ENCODE measurements around the gene GPC1.

DNA sequence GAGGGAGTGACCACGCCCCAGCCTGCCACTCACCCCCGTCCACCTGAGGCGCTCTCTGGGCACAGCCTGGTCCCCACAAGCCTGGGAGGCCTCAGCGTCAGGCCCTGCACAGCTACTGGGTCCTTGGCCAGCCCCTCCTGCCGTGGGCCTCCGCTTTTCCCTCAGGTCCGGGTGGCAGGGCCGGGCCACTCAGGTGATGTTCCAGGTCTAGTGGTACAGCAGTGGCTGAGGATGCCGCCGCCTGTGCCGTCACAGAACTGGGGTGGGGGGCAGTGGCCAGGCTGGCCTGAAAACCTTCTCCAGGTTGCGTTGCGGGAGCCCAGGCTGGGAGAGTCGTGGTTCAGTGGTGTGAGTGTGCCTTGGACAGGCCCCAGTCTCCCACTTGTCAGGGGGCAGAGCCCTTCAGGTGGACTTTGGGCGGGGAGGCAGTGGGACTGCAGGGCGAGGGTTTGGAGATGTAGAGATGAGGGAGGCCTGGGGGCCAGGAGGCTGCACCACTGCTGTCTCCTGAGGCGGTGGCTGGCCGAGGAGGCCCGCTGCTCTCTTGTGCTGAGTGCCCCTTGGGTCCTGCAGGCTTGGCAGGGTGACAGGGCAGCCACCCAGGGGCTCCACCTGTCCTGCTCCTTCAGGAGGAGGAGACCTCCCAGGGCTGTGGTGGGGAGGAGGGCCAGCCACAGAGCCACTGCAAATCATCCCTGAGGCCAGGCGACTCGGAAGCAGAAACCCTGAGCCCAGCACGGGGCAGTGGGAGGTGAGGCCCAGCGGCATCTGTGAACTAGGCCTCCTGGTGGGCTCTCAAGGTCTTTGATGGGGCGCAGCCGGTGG lies 7.6 kb downstream of the GPC1 start:
- TF ChIP-seq SUZ12 (IDR thresholded peaks at IDR 0.05; ENCODE audit: extremely low read depth, insufficient read depth, insufficient read length) = no peak
- TF ChIP-seq YY1 (IDR thresholded peaks at IDR 0.05; ENCODE audit: insufficient read depth, insufficient read length) = no peak
